Fibroblast of the conjunctiva (primary cell): ENCODE results near the gene FKRP.
"Not testable (repeated sequence)": the region's sequence is repeated elsewhere in the genome, so short reads cannot be mapped to it uniquely, and the experiment has no call there.

Experiments used
- DNase-seq: peaks from one replicate; pipeline ENCODE4 v3.0.0-alpha.2; 2010; ENCODE audit warnings: low read depth

Gene FKRP

GRCh38 chr19:46786236-46787039 is 40.6 kb downstream of the FKRP start:
- peak; percentile 90 for DNase-seq

- no peak for DNase-seq
Measured at GRCh38 chr19:46787040-46787330, 41.1 kb downstream of the FKRP start.

GRCh38 chr19:46787331-46788261 is 41.7 kb downstream of the FKRP start:
- peak; percentile 66 for DNase-seq

GRCh38 chr19:46788262-46788967 is 42.6 kb downstream of the FKRP start, which contains the start of gene SLC1A5:
SLC1A5 (minus strand) TSS chr19:46788594; CDS start chr19:46787965, 629 bp downstream.
- DNase-seq = peak; percentile 97

- no peak for DNase-seq
Measured at GRCh38 chr19:46788968-46789338, 43.1 kb downstream of the FKRP start.

- DNase-seq = no peak
Measured at GRCh38 chr19:46789371-46789770, 43.5 kb downstream of the FKRP start.

- no peak for DNase-seq
Measured at GRCh38 chr19:46791944-46792343, 46.1 kb downstream of the FKRP start.

GRCh38 chr19:46797881-46798280 is 52.0 kb downstream of the FKRP start:
- DNase-seq = no peak

GRCh38 chr19:46798713-46799112 is 52.9 kb downstream of the FKRP start:
- DNase-seq = no peak

- no peak for DNase-seq
Measured at GRCh38 chr19:46802152-46802551, 56.3 kb downstream of the FKRP start.

- DNase-seq = no peak
Measured at GRCh38 chr19:46803555-46803954, 57.7 kb downstream of the FKRP start.

GRCh38 chr19:46804432-46804831 is 58.6 kb downstream of the FKRP start:
- DNase-seq = not testable (repeated sequence)

- DNase-seq = no peak
Measured at GRCh38 chr19:46806656-46807055, 60.8 kb downstream of the FKRP start.
